ENCODE measurements around the gene PRC1.

Gene PRC1

GRCh38 chr15:90950676-90951075, 43.7 kb downstream of the PRC1 start:
- no peak overlapping the region for H3K27ac ChIP-seq (ENCODE audit: low read depth, low read length, poor library complexity, severe bottlenecking)
- H3K79me2 ChIP-seq (ENCODE audit: insufficient read depth, low read length), result no peaks in the 10 kb centered on the region
- H3K9me3 ChIP-seq (ENCODE audit: low read length), result no peaks in the 10 kb centered on the region
- H2AFZ ChIP-seq (ENCODE audit: low read length), result no peak overlapping the region
- TF ChIP-seq EZH2 (IDR thresholded peaks at IDR 0.05; ENCODE audit: borderline replicate concordance, low read length) (no peak), CTCF (IDR thresholded peaks at IDR 0.05; ENCODE audit: low read length) (no peak)
- peaks cover 69% of the 10 kb centered on the region for H3K36me3 ChIP-seq (ENCODE audit: insufficient read depth, low read length)
- H4K20me1 ChIP-seq (ENCODE audit: insufficient read depth, low read length), result no peaks in the 10 kb centered on the region
- no peak overlapping the region for H3K4me3 ChIP-seq (ENCODE audit: low read depth, low read length, poor library complexity, severe bottlenecking)
- no peak overlapping the region for H3K9ac ChIP-seq (ENCODE audit: low read length)
- H3K9me2 ChIP-seq (ENCODE audit: low read depth, low read length), result no peaks in the 10 kb centered on the region
- H3F3A ChIP-seq (ENCODE audit: insufficient read depth, low read length), result no peaks in the 10 kb centered on the region
- peaks cover 11% of the 10 kb centered on the region for H3K4me1 ChIP-seq (ENCODE audit: insufficient read depth, low read length, severe bottlenecking)
- H3K4me2 ChIP-seq (ENCODE audit: low read length), result no peak overlapping the region
- H3K27me3 ChIP-seq (ENCODE audit: insufficient read depth, low read length), result no peaks in the 10 kb centered on the region

GRCh38 chr15:90949979-90950675, 44.2 kb downstream of the PRC1 start:
- Histone ChIP-seq H3K4me1 (ENCODE audit: insufficient read depth, low read length, severe bottlenecking) (peaks cover 6% of the 10 kb centered on the region), H3F3A (ENCODE audit: insufficient read depth, low read length) (no peaks in the 10 kb centered on the region), H3K79me2 (ENCODE audit: insufficient read depth, low read length) (no peaks in the 10 kb centered on the region), H3K27me3 (ENCODE audit: insufficient read depth, low read length) (no peaks in the 10 kb centered on the region), H3K9ac (ENCODE audit: low read length) (no peak overlapping the region), H3K4me2 (ENCODE audit: low read length) (no peak overlapping the region), H2AFZ (ENCODE audit: low read length) (no peak overlapping the region), H3K9me3 (ENCODE audit: low read length) (no peaks in the 10 kb centered on the region), H3K4me3 (ENCODE audit: low read depth, low read length, poor library complexity, severe bottlenecking) (no peak overlapping the region), H4K20me1 (ENCODE audit: insufficient read depth, low read length) (no peaks in the 10 kb centered on the region), H3K9me2 (ENCODE audit: low read depth, low read length) (no peaks in the 10 kb centered on the region), H3K27ac (ENCODE audit: low read depth, low read length, poor library complexity, severe bottlenecking) (no peak overlapping the region), H3K36me3 (ENCODE audit: insufficient read depth, low read length) (peaks cover 71% of the 10 kb centered on the region)
- no peak for TF ChIP-seq CTCF (IDR thresholded peaks at IDR 0.05; ENCODE audit: low read length)
- TF ChIP-seq EZH2 (IDR thresholded peaks at IDR 0.05; ENCODE audit: borderline replicate concordance, low read length), result no peak

GRCh38 chr15:90948506-90948905, 45.8 kb downstream of the PRC1 start:
- H4K20me1 ChIP-seq (ENCODE audit: insufficient read depth, low read length), result no peaks in the 10 kb centered on the region
- no peak overlapping the region for H3K4me3 ChIP-seq (ENCODE audit: low read depth, low read length, poor library complexity, severe bottlenecking)
- H3K9me3 ChIP-seq (ENCODE audit: low read length), result no peaks in the 10 kb centered on the region
- H3K27ac ChIP-seq (ENCODE audit: low read depth, low read length, poor library complexity, severe bottlenecking), result no peak overlapping the region
- no peak overlapping the region for H3K9ac ChIP-seq (ENCODE audit: low read length)
- no peak overlapping the region for H2AFZ ChIP-seq (ENCODE audit: low read length)
- TF ChIP-seq CTCF (IDR thresholded peaks at IDR 0.05; ENCODE audit: low read length), result no peak
- TF ChIP-seq EZH2 (IDR thresholded peaks at IDR 0.05; ENCODE audit: borderline replicate concordance, low read length), result no peak
- H3F3A ChIP-seq (ENCODE audit: insufficient read depth, low read length), result no peaks in the 10 kb centered on the region
- no peaks in the 10 kb centered on the region for H3K79me2 ChIP-seq (ENCODE audit: insufficient read depth, low read length)
- H3K9me2 ChIP-seq (ENCODE audit: low read depth, low read length), result no peaks in the 10 kb centered on the region
- peaks cover 78% of the 10 kb centered on the region for H3K36me3 ChIP-seq (ENCODE audit: insufficient read depth, low read length)
- H3K27me3 ChIP-seq (ENCODE audit: insufficient read depth, low read length), result no peaks in the 10 kb centered on the region
- no peak overlapping the region for H3K4me2 ChIP-seq (ENCODE audit: low read length)
- no peaks in the 10 kb centered on the region for H3K4me1 ChIP-seq (ENCODE audit: insufficient read depth, low read length, severe bottlenecking)
